ENCODE data around the gene INKA2. TPM values are rescaled to one million over a fixed set of nuclear protein-coding genes. Genes with fewer than 3 reads are reported as not detected.

The INKA2 gene
- total RNA-seq, 5 donors from 2014 or later (not counting 1 experiment from before 2014, with no cell fraction given), result 1.2 to 2.7 (median 1.2) TPM; not detected in 2

GRCh38 chr1:111777301-111777700 lies 38.1 kb upstream of the INKA2 start:
- ATAC-seq (replicated peaks in 1 of 4) (no peak), DNase-seq (no peak)
- peaks cover 2 to 4% of the 10 kb centered on the region in 2 donors for H3K27me3 Mint-ChIP-seq
- Histone ChIP-seq H3K4me3 (ENCODE audit: control insufficient read depth in 1 of 2, extremely low read depth in 1 of 2, low read length in 1 of 2) (no peak overlapping the region), H3K27ac (ENCODE audit: low read length) (no peak overlapping the region), H3K4me1 (ENCODE audit: control insufficient read depth in 1 of 2, extremely low read depth in 1 of 2, insufficient read depth in 2 of 2, low read length in 2 of 2) (no peaks in the 10 kb centered on the region), H3K27me3 (replicated peaks in 1 of 2; ENCODE audit: control insufficient read depth in 2 of 2, extremely low read depth in 1 of 2, insufficient read depth in 2 of 2, low read length in 1 of 2) (no peaks in the 10 kb centered on the region), H3K36me3 (ENCODE audit: control insufficient read depth in 2 of 2, extremely low read depth in 1 of 2, insufficient read depth in 1 of 2, low read length in 1 of 2) (no peaks in the 10 kb centered on the region), H3K9me3 (no peaks in the 10 kb centered on the region)
- CTCF ChIA-PET, result no interaction called here
- POLR2A ChIA-PET, result no interaction called here
- H3K4me1 Mint-ChIP-seq, result no peaks in the 10 kb centered on the region
- no CpG with 5 or more reads among the region's 1 CpG for WGBS (ENCODE audit: insufficient coverage)
- peaks cover 5% of the 10 kb centered on the region for H3K36me3 Mint-ChIP-seq
- no peak overlapping the region for H3K27ac Mint-ChIP-seq
- no peak overlapping the region for H3K4me3 Mint-ChIP-seq
- no peaks in the 10 kb centered on the region for H3K9me3 Mint-ChIP-seq

- H3K4me1 ChIP-seq (ENCODE audit: control insufficient read depth in 1 of 2, extremely low read depth in 1 of 2, insufficient read depth in 2 of 2, low read length in 2 of 2), result no peaks in the 10 kb centered on the region
- no peaks in the 10 kb centered on the region for H3K27me3 ChIP-seq (replicated peaks in 1 of 2; ENCODE audit: control insufficient read depth in 2 of 2, extremely low read depth in 1 of 2, insufficient read depth in 2 of 2, low read length in 1 of 2)
- Mint-ChIP-seq H3K9me3 (no peaks in the 10 kb centered on the region), H3K27ac (no peak overlapping the region), H3K4me1 (no peaks in the 10 kb centered on the region), H3K27me3 (peaks cover 2 to 4% of the 10 kb centered on the region in 2 donors), H3K4me3 (no peak overlapping the region), H3K36me3 (peaks cover 5% of the 10 kb centered on the region)
- ATAC-seq (replicated peaks in 1 of 4), result no peak
- H3K36me3 ChIP-seq (ENCODE audit: control insufficient read depth in 2 of 2, extremely low read depth in 1 of 2, insufficient read depth in 1 of 2, low read length in 1 of 2), result no peaks in the 10 kb centered on the region
- H3K9me3 ChIP-seq, result no peaks in the 10 kb centered on the region
- ChIA-PET POLR2A (no interaction called here), CTCF (no interaction called here)
- no peak overlapping the region for H3K27ac ChIP-seq (ENCODE audit: low read length)
- H3K4me3 ChIP-seq (ENCODE audit: control insufficient read depth in 1 of 2, extremely low read depth in 1 of 2, low read length in 1 of 2), result no peak overlapping the region
- WGBS (ENCODE audit: insufficient coverage), result 86% methylated on average over 6 of the region's 8 CpGs
- no peak for DNase-seq
These were observed 37.7 kb upstream of the INKA2 start for GRCh38 chr1:111776861-111777260.

DNA sequence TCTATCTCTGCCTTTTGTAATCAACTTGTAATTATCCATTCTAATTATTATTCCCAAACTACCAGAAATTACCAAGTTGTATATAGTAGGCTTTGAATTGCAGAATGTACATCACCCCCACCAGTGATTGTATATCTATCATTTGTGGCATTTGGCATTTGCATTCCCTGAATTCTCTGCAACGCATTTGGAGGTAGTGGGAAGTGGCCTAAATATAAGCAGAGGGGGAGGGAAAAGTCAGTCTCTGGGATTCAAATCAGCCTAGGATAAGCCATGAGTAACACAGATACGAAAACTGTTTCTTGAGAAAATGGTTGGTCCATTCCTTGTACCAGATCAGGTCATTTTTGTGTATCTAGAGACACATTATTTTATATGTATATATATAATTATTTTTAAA lies 37.2 kb upstream of the INKA2 start:
- H3K27me3 Mint-ChIP-seq, result peaks cover 2 to 4% of the 10 kb centered on the region in 2 donors

GRCh38 chr1:111775966-111776365 lies 36.8 kb upstream of the INKA2 start:
- Mint-ChIP-seq H3K4me3 (no peak overlapping the region), H3K9me3 (no peaks in the 10 kb centered on the region), H3K27me3 (peaks cover 2 to 4% of the 10 kb centered on the region in 2 donors), H3K27ac (no peak overlapping the region), H3K36me3 (peaks cover 5% of the 10 kb centered on the region), H3K4me1 (no peaks in the 10 kb centered on the region)
- ATAC-seq (replicated peaks in 1 of 4) (no peak), DNase-seq (no peak)
- Histone ChIP-seq H3K4me1 (ENCODE audit: control insufficient read depth in 1 of 2, extremely low read depth in 1 of 2, insufficient read depth in 2 of 2, low read length in 2 of 2) (no peaks in the 10 kb centered on the region), H3K36me3 (ENCODE audit: control insufficient read depth in 2 of 2, extremely low read depth in 1 of 2, insufficient read depth in 1 of 2, low read length in 1 of 2) (peaks cover 0 to 1% of the 10 kb centered on the region in 2 donors), H3K27ac (ENCODE audit: low read length) (no peak overlapping the region), H3K9me3 (no peaks in the 10 kb centered on the region), H3K4me3 (ENCODE audit: control insufficient read depth in 1 of 2, extremely low read depth in 1 of 2, low read length in 1 of 2) (no peak overlapping the region), H3K27me3 (replicated peaks in 1 of 2; ENCODE audit: control insufficient read depth in 2 of 2, extremely low read depth in 1 of 2, insufficient read depth in 2 of 2, low read length in 1 of 2) (no peaks in the 10 kb centered on the region)
- ChIA-PET CTCF (no interaction called here), POLR2A (no interaction called here)
- WGBS (ENCODE audit: insufficient coverage), result 76% methylated on average over 2 of the region's 9 CpGs

More for the DNA sequence above, 37.2 kb upstream of the INKA2 start:
- ATAC-seq (replicated peaks in 1 of 4) (no peak), DNase-seq (no peak)
- no peaks in the 10 kb centered on the region for H3K4me1 ChIP-seq (ENCODE audit: control insufficient read depth in 1 of 2, extremely low read depth in 1 of 2, insufficient read depth in 2 of 2, low read length in 2 of 2)
- no peak overlapping the region for H3K27ac Mint-ChIP-seq
- no peaks in the 10 kb centered on the region for H3K4me1 Mint-ChIP-seq
- CTCF ChIA-PET, result no interaction called here
- no peaks in the 10 kb centered on the region for H3K9me3 Mint-ChIP-seq
- H3K27ac ChIP-seq (ENCODE audit: low read length), result no peak overlapping the region
- H3K36me3 ChIP-seq (ENCODE audit: control insufficient read depth in 2 of 2, extremely low read depth in 1 of 2, insufficient read depth in 1 of 2, low read length in 1 of 2), result no peaks in the 10 kb centered on the region
- POLR2A ChIA-PET, result no interaction called here
- no peak overlapping the region for H3K4me3 Mint-ChIP-seq
- H3K9me3 ChIP-seq, result no peaks in the 10 kb centered on the region
- H3K36me3 Mint-ChIP-seq, result peaks cover 5% of the 10 kb centered on the region
- no peak overlapping the region for H3K4me3 ChIP-seq (ENCODE audit: control insufficient read depth in 1 of 2, extremely low read depth in 1 of 2, low read length in 1 of 2)
- no peaks in the 10 kb centered on the region for H3K27me3 ChIP-seq (replicated peaks in 1 of 2; ENCODE audit: control insufficient read depth in 2 of 2, extremely low read depth in 1 of 2, insufficient read depth in 2 of 2, low read length in 1 of 2)
- no CpG with 5 or more reads among the region's 2 CpGs for WGBS (ENCODE audit: insufficient coverage)

DNA sequence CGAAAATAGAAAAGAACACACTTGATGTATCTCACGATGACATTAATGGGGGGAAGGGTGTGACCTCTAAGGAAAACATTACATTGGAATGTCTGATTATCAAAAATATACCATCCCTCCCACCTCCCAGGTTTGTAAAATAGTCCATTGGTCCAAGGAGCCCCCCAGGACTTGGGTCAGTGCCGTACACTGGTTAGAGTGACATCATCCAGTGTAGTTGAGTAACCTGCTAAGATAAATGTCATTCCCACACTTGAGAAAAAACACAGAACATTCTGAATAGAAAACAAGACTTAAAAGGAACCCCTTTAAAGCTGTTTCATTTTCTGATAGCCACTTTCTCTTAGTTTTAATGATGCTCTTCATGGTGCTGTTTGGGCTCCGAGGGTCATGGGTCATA lies 31.7 kb upstream of the INKA2 start:
- Histone ChIP-seq H3K9me3 (no peaks in the 10 kb centered on the region), H3K27me3 (replicated peaks in 1 of 2; ENCODE audit: control insufficient read depth in 2 of 2, extremely low read depth in 1 of 2, insufficient read depth in 2 of 2, low read length in 1 of 2) (no peaks in the 10 kb centered on the region), H3K4me1 (ENCODE audit: control insufficient read depth in 1 of 2, extremely low read depth in 1 of 2, insufficient read depth in 2 of 2, low read length in 2 of 2) (no peaks in the 10 kb centered on the region), H3K27ac (ENCODE audit: low read length) (no peak overlapping the region), H3K4me3 (ENCODE audit: control insufficient read depth in 1 of 2, extremely low read depth in 1 of 2, low read length in 1 of 2) (no peak overlapping the region), H3K36me3 (ENCODE audit: control insufficient read depth in 2 of 2, extremely low read depth in 1 of 2, insufficient read depth in 1 of 2, low read length in 1 of 2) (peaks cover 0 to 39% of the 10 kb centered on the region in 2 donors)
- Mint-ChIP-seq H3K36me3 (peaks cover 12% of the 10 kb centered on the region), H3K4me3 (no peak overlapping the region), H3K9me3 (no peaks in the 10 kb centered on the region), H3K27me3 (no peaks in the 10 kb centered on the region), H3K4me1 (peaks cover 0 to 5% (median 2%) of the 10 kb centered on the region in 3 donors), H3K27ac (no peak overlapping the region)
- POLR2A ChIA-PET, result interaction anchor here in 1 of 2 donors (0.6 kb wide), 1 partner anchor 1228 kb away, joined by 3 read pairs; no protein-coding TSS in a partner anchor
- WGBS (ENCODE audit: insufficient coverage), result no CpG with 5 or more reads among the region's 4 CpGs
- DNase-seq (no peak), ATAC-seq (replicated peaks in 1 of 4) (no peak)
- CTCF ChIA-PET, result interaction anchor here in 1 of 2 donors (0.9 to 3.4 kb wide), 2 partner anchors 14 to 57 kb away, joined by 3 to 17 read pairs; no protein-coding TSS in a partner anchor

DNA sequence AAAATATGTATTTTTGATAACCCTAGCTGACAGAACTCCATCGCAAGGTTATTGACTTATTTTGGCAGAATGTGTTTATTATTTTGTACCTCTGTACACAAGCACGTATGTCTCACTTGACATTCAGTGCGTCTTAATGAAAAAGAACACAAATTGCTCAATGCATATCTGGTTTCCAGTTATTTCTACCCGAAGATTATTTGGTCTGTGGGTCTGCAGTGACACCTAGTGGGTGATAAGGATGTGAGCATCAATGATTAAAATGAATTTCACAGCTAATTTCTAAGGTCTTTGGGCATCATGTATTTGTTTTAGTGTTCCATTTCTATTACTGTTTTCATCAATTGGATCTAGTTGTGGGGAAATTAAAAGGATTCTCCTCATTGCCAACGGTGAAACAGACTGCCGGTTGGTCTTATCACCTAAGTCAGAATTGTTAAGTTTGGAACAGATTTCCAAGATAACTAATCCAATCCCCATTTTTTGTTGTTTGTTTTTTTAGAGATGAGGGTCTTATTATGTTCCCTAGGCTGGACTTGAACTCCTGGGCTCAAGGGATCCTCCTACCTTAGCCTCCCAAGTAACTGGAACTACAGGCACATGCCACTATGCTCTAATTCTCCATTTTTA lies 30.4 kb upstream of the INKA2 start:
- H3K9me3 Mint-ChIP-seq, result no peaks in the 10 kb centered on the region
- H3K4me3 Mint-ChIP-seq, result no peak overlapping the region
- DNase-seq (peak in 31 of 35 experiments; percentile 9 to 84 (median 45)), ATAC-seq (replicated peaks in 1 of 4) (peak; percentile 32 to 69 (median 50))
- peaks cover 24% of the 10 kb centered on the region for H3K36me3 Mint-ChIP-seq
- POLR2A ChIA-PET, result no interaction called here
- H3K27ac ChIP-seq (ENCODE audit: low read length), result no peak overlapping the region
- H3K27me3 ChIP-seq (replicated peaks in 1 of 2; ENCODE audit: control insufficient read depth in 2 of 2, extremely low read depth in 1 of 2, insufficient read depth in 2 of 2, low read length in 1 of 2), result no peaks in the 10 kb centered on the region
- no CpG with 5 or more reads among the region's 6 CpGs for WGBS (ENCODE audit: insufficient coverage)
- H3K9me3 ChIP-seq, result no peaks in the 10 kb centered on the region
- H3K27me3 Mint-ChIP-seq, result no peaks in the 10 kb centered on the region
- no peaks in the 10 kb centered on the region for H3K4me1 ChIP-seq (ENCODE audit: control insufficient read depth in 1 of 2, extremely low read depth in 1 of 2, insufficient read depth in 2 of 2, low read length in 2 of 2)
- H3K4me1 Mint-ChIP-seq, result peaks cover 0 to 8% (median 2%) of the 10 kb centered on the region in 3 donors
- CTCF ChIA-PET, result interaction anchor here (0.6 to 5.3 kb wide), 16 partner anchors 14 to 988 kb away, joined by 3 to 86 read pairs (median 4); partner anchors contain the start of gene DDX20 (in 1 of the 2)
- peak overlapping the region in 1 of 2 donors; percentile 16 for H3K27ac Mint-ChIP-seq
- no peak overlapping the region for H3K4me3 ChIP-seq (ENCODE audit: control insufficient read depth in 1 of 2, extremely low read depth in 1 of 2, low read length in 1 of 2)
- H3K36me3 ChIP-seq (ENCODE audit: control insufficient read depth in 2 of 2, extremely low read depth in 1 of 2, insufficient read depth in 1 of 2, low read length in 1 of 2), result peaks cover 0 to 51% of the 10 kb centered on the region in 2 donors
